VCaP (cell line): ENCODE data around the gene RDX.

Experiments
- H3K27ac ChIP-seq: fragments of 450-650 bp; 2 replicates; pipeline ENCODE4 v1.5.1; 2017
- TF ChIP-seq, protein P1 (sequence below): fragments of 450-650 bp; conservative IDR thresholded peaks from 2 replicates; pipeline ENCODE4 v1.5.1; 2017; ENCODE audit warnings: mild to moderate bottlenecking, moderate library complexity

Gene RDX

DNA sequence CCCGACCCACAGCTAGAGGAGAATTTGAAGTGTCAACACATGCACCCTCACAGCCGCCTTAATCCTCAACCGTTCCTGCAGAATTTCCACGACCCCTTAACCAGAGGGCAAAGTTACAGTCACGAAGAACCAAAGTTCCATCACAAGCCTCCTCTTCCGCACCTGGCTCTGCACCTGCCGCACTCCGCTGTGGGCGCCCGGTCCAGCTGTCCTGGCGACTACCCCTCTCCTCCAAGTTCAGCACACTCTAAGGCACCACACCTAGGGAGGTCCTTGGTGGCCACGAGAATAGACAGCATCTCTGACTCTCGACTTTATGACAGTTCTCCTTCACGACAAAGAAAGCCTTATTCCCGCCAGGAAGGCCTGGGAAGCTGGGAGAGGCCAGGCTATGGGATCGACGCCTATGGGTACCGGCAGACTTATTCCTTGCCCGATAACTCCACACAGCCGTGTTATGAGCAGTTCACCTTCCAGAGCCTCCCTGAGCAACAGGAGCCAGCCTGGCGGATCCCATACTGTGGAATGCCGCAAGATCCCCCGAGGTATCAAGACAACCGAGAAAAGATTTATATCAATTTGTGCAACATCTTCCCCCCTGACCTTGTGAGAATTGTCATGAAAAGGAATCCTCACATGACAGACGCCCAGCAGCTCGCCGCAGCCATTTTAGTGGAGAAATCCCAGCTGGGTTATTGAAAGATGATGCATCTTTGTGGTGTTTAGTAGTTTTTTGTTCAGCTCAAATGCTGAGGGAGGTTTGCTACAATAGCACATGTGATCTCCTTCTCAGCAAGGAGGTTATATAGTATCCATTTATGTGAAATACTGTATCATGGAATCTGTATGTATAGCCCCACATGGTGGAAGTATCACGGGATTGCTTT lies 131.1 kb downstream of the RDX start:
- no peak overlapping the region for H3K27ac ChIP-seq
- TF ChIP-seq, protein P1, sequence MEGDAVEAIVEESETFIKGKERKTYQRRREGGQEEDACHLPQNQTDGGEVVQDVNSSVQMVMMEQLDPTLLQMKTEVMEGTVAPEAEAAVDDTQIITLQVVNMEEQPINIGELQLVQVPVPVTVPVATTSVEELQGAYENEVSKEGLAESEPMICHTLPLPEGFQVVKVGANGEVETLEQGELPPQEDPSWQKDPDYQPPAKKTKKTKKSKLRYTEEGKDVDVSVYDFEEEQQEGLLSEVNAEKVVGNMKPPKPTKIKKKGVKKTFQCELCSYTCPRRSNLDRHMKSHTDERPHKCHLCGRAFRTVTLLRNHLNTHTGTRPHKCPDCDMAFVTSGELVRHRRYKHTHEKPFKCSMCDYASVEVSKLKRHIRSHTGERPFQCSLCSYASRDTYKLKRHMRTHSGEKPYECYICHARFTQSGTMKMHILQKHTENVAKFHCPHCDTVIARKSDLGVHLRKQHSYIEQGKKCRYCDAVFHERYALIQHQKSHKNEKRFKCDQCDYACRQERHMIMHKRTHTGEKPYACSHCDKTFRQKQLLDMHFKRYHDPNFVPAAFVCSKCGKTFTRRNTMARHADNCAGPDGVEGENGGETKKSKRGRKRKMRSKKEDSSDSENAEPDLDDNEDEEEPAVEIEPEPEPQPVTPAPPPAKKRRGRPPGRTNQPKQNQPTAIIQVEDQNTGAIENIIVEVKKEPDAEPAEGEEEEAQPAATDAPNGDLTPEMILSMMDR, result no peak

DNA sequence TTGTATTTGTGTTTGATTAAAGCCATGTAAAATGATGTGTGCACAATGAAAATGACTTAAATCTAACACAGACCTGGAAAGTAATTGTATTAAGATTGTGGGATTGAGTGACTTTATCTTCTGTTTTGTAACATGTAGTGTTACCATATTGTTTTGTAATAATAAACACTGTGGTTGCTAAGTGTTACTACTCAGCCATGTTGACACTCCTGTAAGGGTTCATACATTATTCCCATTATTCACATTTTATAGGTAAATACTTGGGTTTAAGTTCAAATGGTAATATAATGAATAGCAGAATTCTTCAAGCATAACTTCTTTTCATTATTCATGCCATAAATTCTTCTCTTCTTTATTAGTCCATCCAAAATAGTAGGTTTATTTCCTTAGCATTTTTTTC lies 134.2 kb downstream of the RDX start:
- no peak overlapping the region for H3K27ac ChIP-seq
- TF ChIP-seq, protein P1, result no peak

DNA sequence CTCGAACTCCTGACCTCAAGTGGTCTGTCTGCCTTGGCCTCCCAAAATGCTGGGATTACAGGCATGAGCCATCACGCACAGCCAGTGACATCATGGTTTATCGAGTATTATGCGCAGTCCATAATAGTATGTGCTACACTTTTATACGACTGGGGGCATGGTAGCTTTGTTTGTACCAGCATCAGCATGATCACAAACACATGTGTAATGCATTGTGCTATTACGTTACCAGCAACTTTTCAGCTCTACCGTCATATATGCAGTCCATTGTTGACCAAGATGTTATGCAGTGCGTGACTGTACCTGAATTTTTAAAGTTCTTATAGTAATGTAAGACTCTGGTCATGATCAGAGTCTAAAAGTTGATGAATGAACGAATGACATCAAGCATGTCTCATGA lies 135.4 kb downstream of the RDX start:
- TF ChIP-seq, protein P1, result no peak
- no peak overlapping the region for H3K27ac ChIP-seq

DNA sequence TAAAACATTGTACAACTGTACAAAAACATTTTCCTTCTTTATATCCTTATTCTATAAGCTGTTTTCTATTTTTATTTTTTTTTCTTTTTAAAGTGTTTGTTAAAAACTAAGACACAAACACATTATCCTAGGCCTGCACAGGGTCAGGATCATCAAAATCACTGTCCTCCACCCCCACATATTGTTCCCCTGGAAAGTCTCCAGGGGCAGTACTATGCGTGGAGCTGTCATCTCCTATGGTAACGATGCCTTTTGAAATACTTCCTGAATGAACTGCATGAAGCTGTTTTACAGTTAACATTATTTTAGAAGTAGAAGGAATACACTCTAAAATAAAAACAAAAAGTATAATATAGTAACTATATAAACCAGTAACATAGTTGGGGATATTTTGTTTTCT lies 136.0 kb downstream of the RDX start:
- TF ChIP-seq, protein P1, result no peak
- no peak overlapping the region for H3K27ac ChIP-seq

DNA sequence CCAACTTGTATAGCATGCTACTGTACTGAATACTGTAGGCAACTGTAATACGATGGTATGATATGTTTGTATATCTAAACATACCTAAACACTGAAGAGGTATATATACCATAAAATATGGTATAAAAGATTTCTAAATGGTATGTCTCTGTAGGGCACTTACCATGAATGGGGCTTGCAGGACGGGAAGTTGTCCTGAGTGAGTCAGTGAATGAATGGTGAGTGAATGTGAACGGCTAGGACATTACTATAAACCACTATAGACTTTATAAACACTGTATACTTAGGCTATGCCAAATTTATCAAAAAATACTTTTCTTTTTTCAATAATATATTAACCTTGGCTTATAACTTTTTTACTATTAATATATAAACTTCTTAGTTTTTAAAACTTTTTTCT lies 136.4 kb downstream of the RDX start:
- TF ChIP-seq, protein P1, result no peak
- H3K27ac ChIP-seq, result no peak overlapping the region

DNA sequence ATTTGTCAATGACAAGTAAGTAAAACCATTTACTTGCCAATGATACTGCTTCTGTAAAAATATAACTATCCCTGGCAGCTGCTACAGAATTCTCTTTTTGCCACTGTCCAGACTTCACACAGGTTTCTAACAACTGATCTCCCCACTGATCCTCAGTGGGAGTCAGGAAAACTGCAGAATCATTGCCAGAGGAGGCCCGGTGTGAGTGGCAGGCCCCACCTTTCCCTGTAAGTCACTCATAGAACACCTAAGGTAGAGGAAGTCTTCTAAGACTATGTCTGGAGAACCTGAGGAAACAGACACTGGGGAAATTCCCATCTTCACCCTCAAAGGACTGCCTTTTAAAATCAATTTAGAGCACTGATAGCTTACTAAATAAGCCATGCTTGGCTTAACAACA lies 136.9 kb downstream of the RDX start:
- no peak overlapping the region for H3K27ac ChIP-seq
- TF ChIP-seq, protein P1, result no peak

DNA sequence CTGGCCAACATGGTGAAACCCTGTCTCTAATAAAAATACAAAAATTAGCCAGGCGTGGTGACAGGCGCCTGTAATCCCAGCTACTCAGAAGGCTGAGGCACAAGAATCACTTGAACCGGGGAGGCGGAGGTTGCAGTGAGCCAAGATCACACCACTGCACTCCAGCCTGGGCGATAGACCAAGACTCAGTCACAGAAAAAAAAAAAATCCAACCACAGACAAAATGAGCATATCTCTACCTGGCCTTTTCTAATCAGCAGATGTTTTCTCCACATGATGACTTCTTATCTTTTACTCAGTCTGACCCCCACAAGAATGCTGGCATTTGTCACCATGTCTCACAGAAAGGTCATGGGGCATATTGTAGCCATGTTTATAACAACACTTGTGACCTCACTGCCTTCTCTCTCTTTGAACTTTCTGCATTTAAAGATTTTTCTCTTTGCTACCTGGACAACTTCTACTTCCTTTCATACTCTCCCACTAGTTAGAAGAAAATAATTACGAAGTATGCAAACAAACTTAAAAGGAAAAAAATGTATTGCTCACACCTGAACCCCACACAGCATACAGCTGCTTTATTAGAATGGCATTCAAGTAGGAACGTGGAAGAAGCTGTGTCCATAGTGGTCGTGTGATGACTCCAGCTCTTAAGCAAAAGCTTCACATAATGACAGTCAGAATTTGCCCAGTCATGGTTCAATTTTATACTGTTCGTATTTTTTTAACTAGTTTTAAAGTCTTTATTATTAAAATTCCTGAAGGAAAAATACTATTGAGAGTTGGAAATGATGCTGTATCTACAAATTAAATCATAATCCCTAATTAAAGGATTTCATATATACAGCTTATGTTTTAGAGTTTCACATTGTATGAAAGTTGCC lies 137.9 kb downstream of the RDX start:
- H3K27ac ChIP-seq, result no peak overlapping the region

More for the DNA sequence above, 137.9 kb downstream of the RDX start:
- TF ChIP-seq, protein P1, result no peak
